ENCODE results near the gene EXTL2.
A peak's percentile ranks its signal among the peaks of the same experiment; 100 is the strongest.

The EXTL2 gene

GRCh38 chr1:100894603-100895539 lies at the start of gene EXTL2 (continued):
- TF ChIP-seq ZNF221 (tag by site-specific recombination; IDR thresholded peaks at IDR 0.05; ENCODE audit: borderline replicate concordance) (no peak), ZSCAN5A (tag by site-specific recombination; IDR thresholded peaks at IDR 0.05) (no peak), ZNF658 (tag by site-specific recombination; IDR thresholded peaks at IDR 0.05) (no peak), ZNF701 (tag by site-specific recombination; IDR thresholded peaks at IDR 0.05) (no peak), ZNF311 (tag by site-specific recombination; IDR thresholded peaks at IDR 0.05; ENCODE audit: borderline replicate concordance) (no peak), ZBTB8A (tag by site-specific recombination; IDR thresholded peaks at IDR 0.05) (peak; percentile 95), ZNF776 (tag by site-specific recombination; IDR thresholded peaks at IDR 0.05; ENCODE audit: borderline replicate concordance) (no peak), ZNF148 (tag by site-specific recombination; IDR thresholded peaks at IDR 0.05; ENCODE audit: borderline replicate concordance) (no peak), ZNF677 (tag by site-specific recombination; IDR thresholded peaks at IDR 0.05) (no peak), ZNF514 (tag by site-specific recombination; IDR thresholded peaks at IDR 0.05) (no peak), KLF17 (tag by site-specific recombination; IDR thresholded peaks at IDR 0.05) (peak; percentile 79), ZNF138 (tag by site-specific recombination; IDR thresholded peaks at IDR 0.05; ENCODE audit: borderline replicate concordance) (no peak), ZNF121 (tag by site-specific recombination; IDR thresholded peaks at IDR 0.05) (no peak), ZNF555 (tag by site-specific recombination; conservative IDR thresholded peaks at IDR 0.05) (no peak), ZNF660 (tag by site-specific recombination; IDR thresholded peaks at IDR 0.05) (no peak), ZNF610 (tag by site-specific recombination; IDR thresholded peaks at IDR 0.05; ENCODE audit: borderline replicate concordance) (peak; percentile 78), ZNF571 (tag by site-specific recombination; IDR thresholded peaks at IDR 0.05) (no peak), ZFP41 (tag by site-specific recombination; IDR thresholded peaks at IDR 0.05; ENCODE audit: borderline replicate concordance) (no peak), ZNF704 (tag by site-specific recombination; IDR thresholded peaks at IDR 0.05) (no peak), ZSCAN16 (tag by site-specific recombination; IDR thresholded peaks at IDR 0.05) (no peak)
- TF ChIP-seq, protein P1, sequence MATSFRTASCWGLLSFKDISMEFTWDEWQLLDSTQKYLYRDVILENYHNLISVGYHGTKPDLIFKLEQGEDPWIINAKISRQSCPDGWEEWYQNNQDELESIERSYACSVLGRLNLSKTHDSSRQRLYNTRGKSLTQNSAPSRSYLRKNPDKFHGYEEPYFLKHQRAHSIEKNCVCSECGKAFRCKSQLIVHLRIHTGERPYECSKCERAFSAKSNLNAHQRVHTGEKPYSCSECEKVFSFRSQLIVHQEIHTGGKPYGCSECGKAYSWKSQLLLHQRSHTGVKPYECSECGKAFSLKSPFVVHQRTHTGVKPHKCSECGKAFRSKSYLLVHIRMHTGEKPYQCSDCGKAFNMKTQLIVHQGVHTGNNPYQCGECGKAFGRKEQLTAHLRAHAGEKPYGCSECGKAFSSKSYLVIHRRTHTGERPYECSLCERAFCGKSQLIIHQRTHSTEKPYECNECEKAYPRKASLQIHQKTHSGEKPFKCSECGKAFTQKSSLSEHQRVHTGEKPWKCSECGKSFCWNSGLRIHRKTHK (tag by site-specific recombination; IDR thresholded peaks at IDR 0.05): no peak
- TF ChIP-seq, protein P2, sequence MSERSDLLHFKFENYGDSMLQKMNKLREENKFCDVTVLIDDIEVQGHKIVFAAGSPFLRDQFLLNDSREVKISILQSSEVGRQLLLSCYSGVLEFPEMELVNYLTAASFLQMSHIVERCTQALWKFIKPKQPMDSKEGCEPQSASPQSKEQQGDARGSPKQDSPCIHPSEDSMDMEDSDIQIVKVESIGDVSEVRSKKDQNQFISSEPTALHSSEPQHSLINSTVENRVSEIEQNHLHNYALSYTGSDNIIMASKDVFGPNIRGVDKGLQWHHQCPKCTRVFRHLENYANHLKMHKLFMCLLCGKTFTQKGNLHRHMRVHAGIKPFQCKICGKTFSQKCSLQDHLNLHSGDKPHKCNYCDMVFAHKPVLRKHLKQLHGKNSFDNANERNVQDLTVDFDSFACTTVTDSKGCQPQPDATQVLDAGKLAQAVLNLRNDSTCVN (tag by site-specific recombination; optimal IDR thresholded peaks at IDR 0.05): peak; percentile 50
- TF ChIP-seq, protein P3, sequence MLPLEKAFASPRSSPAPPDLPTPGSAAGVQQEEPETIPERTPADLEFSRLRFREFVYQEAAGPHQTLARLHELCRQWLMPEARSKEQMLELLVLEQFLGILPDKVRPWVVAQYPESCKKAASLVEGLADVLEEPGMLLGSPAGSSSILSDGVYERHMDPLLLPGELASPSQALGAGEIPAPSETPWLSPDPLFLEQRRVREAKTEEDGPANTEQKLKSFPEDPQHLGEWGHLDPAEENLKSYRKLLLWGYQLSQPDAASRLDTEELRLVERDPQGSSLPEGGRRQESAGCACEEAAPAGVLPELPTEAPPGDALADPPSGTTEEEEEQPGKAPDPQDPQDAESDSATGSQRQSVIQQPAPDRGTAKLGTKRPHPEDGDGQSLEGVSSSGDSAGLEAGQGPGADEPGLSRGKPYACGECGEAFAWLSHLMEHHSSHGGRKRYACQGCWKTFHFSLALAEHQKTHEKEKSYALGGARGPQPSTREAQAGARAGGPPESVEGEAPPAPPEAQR (tag by site-specific recombination; IDR thresholded peaks at IDR 0.05): no peak
- TF ChIP-seq, protein P4, sequence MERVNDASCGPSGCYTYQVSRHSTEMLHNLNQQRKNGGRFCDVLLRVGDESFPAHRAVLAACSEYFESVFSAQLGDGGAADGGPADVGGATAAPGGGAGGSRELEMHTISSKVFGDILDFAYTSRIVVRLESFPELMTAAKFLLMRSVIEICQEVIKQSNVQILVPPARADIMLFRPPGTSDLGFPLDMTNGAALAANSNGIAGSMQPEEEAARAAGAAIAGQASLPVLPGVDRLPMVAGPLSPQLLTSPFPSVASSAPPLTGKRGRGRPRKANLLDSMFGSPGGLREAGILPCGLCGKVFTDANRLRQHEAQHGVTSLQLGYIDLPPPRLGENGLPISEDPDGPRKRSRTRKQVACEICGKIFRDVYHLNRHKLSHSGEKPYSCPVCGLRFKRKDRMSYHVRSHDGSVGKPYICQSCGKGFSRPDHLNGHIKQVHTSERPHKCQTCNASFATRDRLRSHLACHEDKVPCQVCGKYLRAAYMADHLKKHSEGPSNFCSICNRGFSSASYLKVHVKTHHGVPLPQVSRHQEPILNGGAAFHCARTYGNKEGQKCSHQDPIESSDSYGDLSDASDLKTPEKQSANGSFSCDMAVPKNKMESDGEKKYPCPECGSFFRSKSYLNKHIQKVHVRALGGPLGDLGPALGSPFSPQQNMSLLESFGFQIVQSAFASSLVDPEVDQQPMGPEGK (tag by site-specific recombination; IDR thresholded peaks at IDR 0.05): peak; percentile 93
